Endothelial cell of umbilical vein (primary cell): ENCODE results near the gene CLNK. TPM values are rescaled to one million over a fixed set of nuclear protein-coding genes. Genes with fewer than 3 reads are reported as not detected.

Experiments
- BruUV-seq: library from RNA; stranded (reverse); fragments of 400-500 nt; replicated peaks from 2 replicates; lab custom pipeline; 2021; lab: Mats Ljungman, UMichigan
- CTCF ChIA-PET: fragments of 300-600, 350-600 bp; sonication (Branson Sonifier 250); formaldehyde crosslinking; loops from one replicate; lab custom pipeline; 2021; ENCODE audit warnings: antibody characterized with exemption, inconsistent platforms; lab: Charles Lee
- POLR2A ChIA-PET: fragments of 300-600, 350-600 bp; sonication (Branson Sonifier 250); formaldehyde crosslinking; loops from one replicate; lab custom pipeline; 2021; ENCODE audit warnings: antibody characterized with exemption, inconsistent platforms; lab: Charles Lee
- DNase-seq: peaks from one replicate; pipeline ENCODE4 v3.0.0-alpha.2; 2011; ENCODE audit warnings: low read depth, low spot score
- FAIRE-seq: peaks from 2 replicates; lab custom pipeline; 2011; peaks lifted over from hg19 to GRCh38; lab: Jason Lieb, UNC
- H2AFZ ChIP-seq: 2 replicates; pipeline ENCODE4 v1.6.0; 2012; ENCODE audit warnings: low read depth, low read length, control low read depth, inconsistent platforms
- H3K27ac ChIP-seq: 2 replicates; pipeline ENCODE4 v1.5.1; 2011; ENCODE audit warnings: low read depth, mild to moderate bottlenecking, control low read depth, low read length, moderate library complexity; ENCODE audit not compliant: insufficient read depth
- H3K27me3 ChIP-seq, 2 experiments: 2 replicates each; pipeline versions ENCODE4 v1.6.0 to v1.6.1; 2011; ENCODE audit warnings: low read length in 2 of 2, mixed read lengths in 1 of 2; ENCODE audit not compliant: control insufficient read depth in 2 of 2, insufficient read depth in 2 of 2
- H3K36me3 ChIP-seq, 2 experiments: 2 replicates in 1 of 2; 3 replicates in 1 of 2; pipeline ENCODE4 v1.5.1; 2011; ENCODE audit warnings: low read length in 2 of 2, mild to moderate bottlenecking in 1 of 2, moderate library complexity in 1 of 2; ENCODE audit not compliant: control insufficient read depth in 2 of 2, insufficient read depth in 2 of 2; ENCODE audit errors: extremely low read depth in 1 of 2
- H3K4me1 ChIP-seq: 3 replicates; pipeline ENCODE4 v1.5.1; 2011; ENCODE audit warnings: mild to moderate bottlenecking, low read length; ENCODE audit not compliant: control insufficient read depth, insufficient read depth; ENCODE audit errors: extremely low read depth
- H3K4me2 ChIP-seq: 2 replicates; pipeline ENCODE4 v1.6.1; 2011; ENCODE audit warnings: low read length, control low read depth, mixed read lengths; ENCODE audit not compliant: insufficient read depth
- H3K4me3 ChIP-seq, 3 experiments: fragments of 200-600 bp in 1 of 3; sonication (generic), shearing (Covaris generic) in 1 of 3; replicated peaks in 1 of 3; 2 replicates each; pipeline ENCODE4 v1.5.1; 2011 to 2016; ENCODE audit warnings: control low read depth in 3 of 3, low read length in 3 of 3, mild to moderate bottlenecking in 2 of 3, inconsistent platforms in 1 of 3, low read depth in 1 of 3, moderate library complexity in 1 of 3; ENCODE audit not compliant: insufficient read depth in 1 of 3
- H3K79me2 ChIP-seq: 2 replicates; pipeline ENCODE4 v1.6.0; 2012; ENCODE audit warnings: low read length, inconsistent platforms; ENCODE audit not compliant: control insufficient read depth, insufficient read depth
- H3K9ac ChIP-seq: replicated peaks from 2 replicates; pipeline ENCODE3; 2011; ENCODE audit warnings: low read length, control low read depth; ENCODE audit not compliant: insufficient read depth; ENCODE audit errors: extremely low read depth
- H3K9me1 ChIP-seq: replicated peaks from 3 replicates; pipeline ENCODE4 v1.6.0; 2011; ENCODE audit warnings: mild to moderate bottlenecking, low read length; ENCODE audit not compliant: control insufficient read depth, insufficient read depth; ENCODE audit errors: extremely low read depth
- H3K9me3 ChIP-seq: replicated peaks from 2 replicates; pipeline ENCODE4 v1.5.1; 2012; ENCODE audit warnings: low read length, inconsistent platforms; ENCODE audit not compliant: control insufficient read depth, insufficient read depth
- H4K20me1 ChIP-seq: replicated peaks from 2 replicates; pipeline ENCODE3; 2011; ENCODE audit warnings: mild to moderate bottlenecking, low read length; ENCODE audit not compliant: control insufficient read depth, insufficient read depth; ENCODE audit errors: extremely low read depth
- EZH2 ChIP-seq: IDR thresholded peaks from 2 replicates; pipeline ENCODE4 v1.6.1; 2012; ENCODE audit warnings: borderline replicate concordance, low read depth, mild to moderate bottlenecking, moderate library complexity, low read length, inconsistent platforms; ENCODE audit not compliant: severe bottlenecking
- FOS ChIP-seq: IDR thresholded peaks from 2 replicates; pipeline ENCODE4 v1.6.1; 2011; ENCODE audit warnings: mild to moderate bottlenecking, low read length, moderate library complexity, borderline replicate concordance; ENCODE audit not compliant: insufficient read depth
- GATA2 ChIP-seq: IDR thresholded peaks from 2 replicates; pipeline ENCODE4 v1.7.0; 2011; ENCODE audit warnings: low read depth, mild to moderate bottlenecking, moderate library complexity, mixed read lengths, low read length; ENCODE audit not compliant: insufficient read length, insufficient read depth
- MYC ChIP-seq: IDR thresholded peaks from one replicate; pipeline ENCODE4 v1.6.1; 2011; ENCODE audit warnings: mild to moderate bottlenecking, low read depth, low read length
- POLR2A ChIP-seq: IDR thresholded peaks from 2 replicates; pipeline ENCODE4 v1.6.1; 2012; ENCODE audit warnings: low read depth, mild to moderate bottlenecking, control low read depth, low read length
- POLR2AphosphoS5 ChIP-seq: IDR thresholded peaks from 2 replicates; pipeline ENCODE4 v1.6.1; 2012; ENCODE audit warnings: low read depth, mild to moderate bottlenecking, control low read depth, low read length, moderate library complexity; ENCODE audit not compliant: insufficient read depth
- dilution Hi-C: fragments of 300-500 bp; cut with MboI; formaldehyde crosslinking; loops from one replicate; pipeline ENCODE4 v1.15.0; 2019; ENCODE audit warnings: low sequenced_read_pairs; ENCODE audit not compliant: extremely low pct_ligation_motif_present
- intact Hi-C: fragments of 100-400 bp; cut with micrococcal nuclease; formaldehyde crosslinking; loops from one replicate; pipeline ENCODE4 v1.10.0; 2022
- polyA plus RNA-seq, 4 experiments: library from polyadenylated mRNA; depleted of rRNA in 3 of 4; stranded (reverse) in 3 of 4; unstranded in 1 of 4; fragments of >200 nt; gene quantifications; 2 replicates each; pipeline versions ENCODE4 v1.2.1 to v1.2.3, GENCODE V29; 2011 to 2012; ENCODE audit warnings: missing spikeins in 1 of 4
- total RNA-seq: library from RNA; stranded (reverse); gene quantifications from 2 replicates; pipeline ENCODE4 v1.2.3, GENCODE V29; 2021
- TF ChIP-seq, protein P1 (sequence below), 2 donors: IDR thresholded peaks; 1 replicate in 1 of 2; 2 replicates in 1 of 2; pipeline ENCODE4 v1.5.1; 2011; ENCODE audit warnings: low read length in 2 of 2, mild to moderate bottlenecking in 2 of 2, moderate library complexity in 2 of 2, control low read depth in 1 of 2, inconsistent platforms in 1 of 2, low read depth in 1 of 2; ENCODE audit not compliant: insufficient read depth in 1 of 2; ENCODE audit errors: extremely low read depth in 1 of 2
- TF ChIP-seq, protein P2 (sequence below): IDR thresholded peaks from 2 replicates; pipeline ENCODE4 v1.6.1; 2011; ENCODE audit not compliant: insufficient read depth, insufficient read length

Gene CLNK
- total and polyA plus RNA-seq, 2 donors (not counting 3 experiments of a cell fraction or from before 2014, with no cell fraction given), result not detected

DNA sequence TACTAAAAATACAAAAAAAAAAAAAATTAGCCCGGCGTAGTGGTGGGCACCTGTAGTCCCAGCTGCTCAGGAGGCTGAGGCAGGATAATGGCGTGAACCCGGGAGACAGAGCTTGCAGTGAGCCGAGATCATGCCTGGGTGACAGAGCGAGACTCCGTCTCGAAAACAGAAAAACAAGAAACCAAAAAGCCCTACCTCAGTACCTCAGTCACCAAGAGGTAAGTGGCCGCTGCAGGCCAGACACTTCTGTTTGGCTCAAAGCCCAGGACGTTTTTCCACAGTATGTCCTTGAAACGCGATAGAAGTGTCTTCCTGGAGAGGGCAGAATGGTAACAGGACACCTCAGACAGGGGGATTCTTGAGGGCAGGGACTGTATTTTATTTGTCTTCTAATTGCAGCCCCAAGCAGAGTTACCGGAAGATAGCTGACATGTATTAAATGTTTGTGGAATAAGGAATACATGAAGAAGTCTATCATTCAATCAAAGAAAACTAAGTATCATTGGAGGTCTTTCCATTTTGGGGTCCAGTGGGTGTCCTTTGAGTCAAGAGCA is 63.6 kb downstream of the CLNK start:
- no peak for FAIRE-seq
- DNase-seq, result no peak
- Histone ChIP-seq H3K36me3 (no peaks in the 10 kb centered on the region), H3K4me3 (no peak overlapping the region), H3K79me2 (no peaks in the 10 kb centered on the region), H2AFZ (no peak overlapping the region), H3K4me1 (no peaks in the 10 kb centered on the region), H3K9me1 (no peaks in the 10 kb centered on the region), H4K20me1 (no peaks in the 10 kb centered on the region), H3K9me3 (no peaks in the 10 kb centered on the region), H3K4me2 (no peak overlapping the region), H3K9ac (no peak overlapping the region), H3K27ac (no peak overlapping the region), H3K27me3 (peaks cover 5 to 21% of the 10 kb centered on the region in 2 experiments)
- dilution Hi-C loops (loop anchor here (25.0 kb wide), 1 partner anchor 1116 kb away; no protein-coding TSS in a partner anchor), intact Hi-C loops (no loop called here)
- TF ChIP-seq, protein P1, sequence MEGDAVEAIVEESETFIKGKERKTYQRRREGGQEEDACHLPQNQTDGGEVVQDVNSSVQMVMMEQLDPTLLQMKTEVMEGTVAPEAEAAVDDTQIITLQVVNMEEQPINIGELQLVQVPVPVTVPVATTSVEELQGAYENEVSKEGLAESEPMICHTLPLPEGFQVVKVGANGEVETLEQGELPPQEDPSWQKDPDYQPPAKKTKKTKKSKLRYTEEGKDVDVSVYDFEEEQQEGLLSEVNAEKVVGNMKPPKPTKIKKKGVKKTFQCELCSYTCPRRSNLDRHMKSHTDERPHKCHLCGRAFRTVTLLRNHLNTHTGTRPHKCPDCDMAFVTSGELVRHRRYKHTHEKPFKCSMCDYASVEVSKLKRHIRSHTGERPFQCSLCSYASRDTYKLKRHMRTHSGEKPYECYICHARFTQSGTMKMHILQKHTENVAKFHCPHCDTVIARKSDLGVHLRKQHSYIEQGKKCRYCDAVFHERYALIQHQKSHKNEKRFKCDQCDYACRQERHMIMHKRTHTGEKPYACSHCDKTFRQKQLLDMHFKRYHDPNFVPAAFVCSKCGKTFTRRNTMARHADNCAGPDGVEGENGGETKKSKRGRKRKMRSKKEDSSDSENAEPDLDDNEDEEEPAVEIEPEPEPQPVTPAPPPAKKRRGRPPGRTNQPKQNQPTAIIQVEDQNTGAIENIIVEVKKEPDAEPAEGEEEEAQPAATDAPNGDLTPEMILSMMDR (IDR thresholded peaks at IDR 0.05; ENCODE audit: extremely low read depth in 1 of 2, insufficient read depth in 1 of 2, low read depth in 1 of 2, low read length in 2 of 2), result no peak
- TF ChIP-seq POLR2A, result no peak
- TF ChIP-seq EZH2, result no peak
- no peak for TF ChIP-seq GATA2
- TF ChIP-seq, protein P2, sequence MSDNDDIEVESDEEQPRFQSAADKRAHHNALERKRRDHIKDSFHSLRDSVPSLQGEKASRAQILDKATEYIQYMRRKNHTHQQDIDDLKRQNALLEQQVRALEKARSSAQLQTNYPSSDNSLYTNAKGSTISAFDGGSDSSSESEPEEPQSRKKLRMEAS, result no peak
- TF ChIP-seq POLR2AphosphoS5, result no peak
- TF ChIP-seq MYC, result no peak
- TF ChIP-seq FOS, result no peak
- ChIA-PET POLR2A (no interaction called here), CTCF (no interaction called here)
- no TSS peak for BruUV-seq
